GM18498 (cell line): Measurements from ENCODE around the gene PPP1R37.

Source experiments
- ATAC-seq: cut with Tn5 transposase; IDR thresholded peaks from one replicate; pipeline ENCODE4 v1.9.1; 2021; ENCODE audit warnings: mild to moderate bottlenecking, moderate library complexity; ENCODE audit not compliant: unreplicated experiment

Gene PPP1R37

GRCh38 chr19:45135176-45135885 is 42.4 kb downstream of the PPP1R37 start:
- no peak for ATAC-seq

GRCh38 chr19:45136507-45137178 is 43.7 kb downstream of the PPP1R37 start:
- ATAC-seq: peak; percentile 32

GRCh38 chr19:45137179-45137761 is 44.3 kb downstream of the PPP1R37 start:
- peak; percentile 74 for ATAC-seq

GRCh38 chr19:45138303-45138751 is 45.3 kb downstream of the PPP1R37 start:
- ATAC-seq: no peak

GRCh38 chr19:45139286-45140143 is 46.5 kb downstream of the PPP1R37 start:
- no peak for ATAC-seq

- ATAC-seq: no peak
Measured at GRCh38 chr19:45140144-45140503, 47.1 kb downstream of the PPP1R37 start.

- ATAC-seq: no peak
Measured at GRCh38 chr19:45140533-45140932, 47.6 kb downstream of the PPP1R37 start.

- ATAC-seq: no peak
Measured at GRCh38 chr19:45141203-45141900, 48.4 kb downstream of the PPP1R37 start.

- ATAC-seq: no peak
Measured at GRCh38 chr19:45142016-45142725, 49.2 kb downstream of the PPP1R37 start.

GRCh38 chr19:45142726-45143110 is 49.7 kb downstream of the PPP1R37 start:
- ATAC-seq: no peak

- ATAC-seq: no peak
Measured at GRCh38 chr19:45144431-45145269, 51.7 kb downstream of the PPP1R37 start.

- no peak for ATAC-seq
Measured at GRCh38 chr19:45145270-45146189, 52.6 kb downstream of the PPP1R37 start.

- ATAC-seq: no peak
Measured at GRCh38 chr19:45146251-45146650, 53.3 kb downstream of the PPP1R37 start.

GRCh38 chr19:45146741-45147205 is 53.8 kb downstream of the PPP1R37 start:
- ATAC-seq: no peak

- ATAC-seq: no peak
Measured at GRCh38 chr19:45147835-45148676, 55.1 kb downstream of the PPP1R37 start.

- ATAC-seq: no peak
Measured at GRCh38 chr19:45149129-45149528, 56.1 kb downstream of the PPP1R37 start.

GRCh38 chr19:45150180-45150579 is 57.2 kb downstream of the PPP1R37 start:
- ATAC-seq: no peak
